ENCODE measurements around the gene PLXNA2.
A peak's percentile ranks its signal among the peaks of the same experiment; 100 is the strongest.

PLXNA2 gene

GRCh38 chr1:208093754-208094719 is 150.1 kb downstream of the PLXNA2 start:
- Histone ChIP-seq H3K9me3 (ENCODE audit: severe bottlenecking) (no peaks in the 10 kb centered on the region), H3K36me3 (ENCODE audit: low read depth) (peaks cover 32% of the 10 kb centered on the region), H3K4me3 (ENCODE audit: severe bottlenecking) (no peak overlapping the region), H3K4me1 (ENCODE audit: insufficient read depth, poor library complexity, severe bottlenecking) (no peaks in the 10 kb centered on the region), H3K27me3 (ENCODE audit: insufficient read depth, poor library complexity, severe bottlenecking) (no peaks in the 10 kb centered on the region), H3K27ac (ENCODE audit: poor library complexity, severe bottlenecking) (no peak overlapping the region)
- ATAC-seq (ENCODE audit: low read depth), result no peak
- peak; percentile 46 for TF ChIP-seq CTCF (IDR thresholded peaks at IDR 0.05; ENCODE audit: poor library complexity, severe bottlenecking)
- DNase-seq (ENCODE audit: low spot score), result no peak

GRCh38 chr1:208093046-208093445 is 151.1 kb downstream of the PLXNA2 start:
- ATAC-seq (ENCODE audit: low read depth), result no peak
- DNase-seq (ENCODE audit: low spot score), result no peak
- H3K4me1 ChIP-seq (ENCODE audit: insufficient read depth, poor library complexity, severe bottlenecking), result no peaks in the 10 kb centered on the region
- TF ChIP-seq CTCF (IDR thresholded peaks at IDR 0.05; ENCODE audit: poor library complexity, severe bottlenecking), result no peak
- H3K4me3 ChIP-seq (ENCODE audit: severe bottlenecking), result no peak overlapping the region
- H3K27me3 ChIP-seq (ENCODE audit: insufficient read depth, poor library complexity, severe bottlenecking), result no peaks in the 10 kb centered on the region
- no peak overlapping the region for H3K27ac ChIP-seq (ENCODE audit: poor library complexity, severe bottlenecking)
- H3K36me3 ChIP-seq (ENCODE audit: low read depth), result peaks cover 32% of the 10 kb centered on the region
- H3K9me3 ChIP-seq (ENCODE audit: severe bottlenecking), result no peaks in the 10 kb centered on the region

GRCh38 chr1:208090388-208091301 is 153.5 kb downstream of the PLXNA2 start:
- DNase-seq (ENCODE audit: low spot score) (no peak), ATAC-seq (ENCODE audit: low read depth) (no peak)
- H3K9me3 ChIP-seq (ENCODE audit: severe bottlenecking), result no peaks in the 10 kb centered on the region
- no peak overlapping the region for H3K4me3 ChIP-seq (ENCODE audit: severe bottlenecking)
- H3K36me3 ChIP-seq (ENCODE audit: low read depth), result peaks cover 32% of the 10 kb centered on the region
- TF ChIP-seq CTCF (IDR thresholded peaks at IDR 0.05; ENCODE audit: poor library complexity, severe bottlenecking), result no peak
- no peaks in the 10 kb centered on the region for H3K27me3 ChIP-seq (ENCODE audit: insufficient read depth, poor library complexity, severe bottlenecking)
- no peak overlapping the region for H3K27ac ChIP-seq (ENCODE audit: poor library complexity, severe bottlenecking)
- no peaks in the 10 kb centered on the region for H3K4me1 ChIP-seq (ENCODE audit: insufficient read depth, poor library complexity, severe bottlenecking)

GRCh38 chr1:208089761-208090370 is 154.3 kb downstream of the PLXNA2 start:
- H3K27ac ChIP-seq (ENCODE audit: poor library complexity, severe bottlenecking), result no peak overlapping the region
- TF ChIP-seq CTCF (IDR thresholded peaks at IDR 0.05; ENCODE audit: poor library complexity, severe bottlenecking), result no peak
- H3K9me3 ChIP-seq (ENCODE audit: severe bottlenecking), result no peaks in the 10 kb centered on the region
- no peak for DNase-seq (ENCODE audit: low spot score)
- ATAC-seq (ENCODE audit: low read depth), result no peak
- H3K27me3 ChIP-seq (ENCODE audit: insufficient read depth, poor library complexity, severe bottlenecking), result no peaks in the 10 kb centered on the region
- no peaks in the 10 kb centered on the region for H3K4me1 ChIP-seq (ENCODE audit: insufficient read depth, poor library complexity, severe bottlenecking)
- H3K4me3 ChIP-seq (ENCODE audit: severe bottlenecking), result no peak overlapping the region
- H3K36me3 ChIP-seq (ENCODE audit: low read depth), result peaks cover 32% of the 10 kb centered on the region
